GM21447 (cell line): ENCODE results near the gene SART1.
"Not testable (repeated sequence)": the region's sequence is repeated elsewhere in the genome, so short reads cannot be mapped to it uniquely, and the experiment has no call there.

ENCODE experiments used
- ATAC-seq: cut with Tn5 transposase; IDR thresholded peaks from one replicate; pipeline ENCODE4 v1.9.1; 2021; ENCODE audit not compliant: unreplicated experiment

The SART1 gene

GRCh38 chr11:66014804-66015453 lies 53.4 kb downstream of the SART1 start:
- no peak for ATAC-seq

DNA sequence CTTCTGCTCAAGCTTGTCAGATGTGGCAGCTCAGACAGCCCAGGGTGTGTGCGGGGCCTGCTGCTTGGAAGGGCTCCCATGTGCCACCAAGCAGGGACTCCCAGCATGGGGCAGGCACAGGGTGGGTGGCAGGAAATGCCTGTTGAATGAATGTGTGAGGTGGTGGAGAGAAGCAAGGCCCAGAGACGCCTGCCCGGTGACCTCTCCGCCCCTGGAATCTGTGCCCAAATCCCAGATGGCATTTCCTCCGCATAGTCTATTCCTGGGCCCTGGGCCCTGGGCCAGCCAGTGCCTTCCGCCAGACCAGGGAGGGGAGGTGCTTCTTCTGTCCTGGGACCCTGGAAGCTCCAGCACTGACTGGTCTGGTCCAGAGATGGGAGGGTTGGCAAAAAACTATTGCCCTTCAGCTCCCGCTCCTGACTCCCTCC lies 53.9 kb downstream of the SART1 start:
- ATAC-seq: no peak

DNA sequence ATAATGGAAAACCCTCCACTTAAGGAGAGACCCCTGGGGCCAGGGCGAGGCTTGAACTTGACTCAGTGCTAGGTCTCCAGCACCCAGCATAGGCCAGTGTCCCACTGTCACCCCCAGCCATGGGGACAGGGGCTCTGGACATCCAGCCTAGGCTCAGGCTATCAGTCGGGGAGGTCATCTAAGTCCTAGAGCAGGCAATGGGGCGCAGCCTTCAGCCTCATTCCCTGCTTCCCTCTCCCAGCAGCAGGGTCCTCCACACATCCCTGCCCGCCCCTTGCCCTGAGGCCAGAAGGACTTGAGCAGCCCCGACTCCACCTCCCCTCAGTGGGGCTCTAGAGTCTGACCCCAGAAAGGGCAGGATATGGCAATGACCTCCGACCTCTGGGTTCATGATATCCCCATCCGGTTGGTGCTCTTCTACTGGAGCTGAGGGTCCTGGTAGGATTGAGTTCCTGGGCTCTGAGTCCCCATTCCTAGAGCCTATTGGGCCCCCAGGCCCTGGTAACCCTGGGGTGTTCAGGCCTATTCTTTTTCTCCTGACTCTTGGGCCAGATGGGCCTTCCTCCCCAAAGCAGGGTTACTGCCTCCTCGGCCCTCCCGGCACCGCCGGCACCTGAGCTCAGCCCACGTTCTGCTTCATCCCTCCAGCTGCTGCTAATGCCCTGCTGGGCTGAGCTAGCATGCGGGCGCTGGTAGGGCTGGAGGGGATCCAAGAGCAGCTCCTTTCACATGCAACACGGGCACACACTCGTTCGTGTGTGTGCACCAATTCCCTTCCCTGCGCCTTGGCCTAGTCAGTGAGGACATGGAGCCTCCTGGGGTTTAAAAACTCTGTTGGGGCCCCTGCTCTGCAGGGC lies 54.6 kb downstream of the SART1 start:
- no peak for ATAC-seq

- ATAC-seq: no peak
Measured at GRCh38 chr11:66016793-66017177, 55.3 kb downstream of the SART1 start.

DNA sequence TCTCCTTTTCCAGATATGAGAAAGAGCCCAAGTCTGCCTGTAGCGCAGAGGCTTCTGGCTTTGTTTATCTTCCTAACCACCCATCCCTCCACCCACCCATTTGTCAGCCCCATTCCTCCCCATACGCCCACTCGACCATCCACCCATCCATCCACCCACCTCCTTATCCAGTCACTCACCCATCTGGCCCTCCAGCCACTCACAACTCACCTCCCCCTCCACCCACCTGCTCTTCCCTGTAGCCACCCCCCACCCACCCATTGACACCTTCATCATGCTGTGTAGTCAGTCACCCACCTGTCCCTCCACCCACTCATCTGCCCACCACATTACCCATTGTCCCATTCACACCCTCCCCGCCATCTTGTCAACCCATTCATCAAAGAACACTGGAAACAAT lies 55.8 kb downstream of the SART1 start:
- no peak for ATAC-seq

DNA sequence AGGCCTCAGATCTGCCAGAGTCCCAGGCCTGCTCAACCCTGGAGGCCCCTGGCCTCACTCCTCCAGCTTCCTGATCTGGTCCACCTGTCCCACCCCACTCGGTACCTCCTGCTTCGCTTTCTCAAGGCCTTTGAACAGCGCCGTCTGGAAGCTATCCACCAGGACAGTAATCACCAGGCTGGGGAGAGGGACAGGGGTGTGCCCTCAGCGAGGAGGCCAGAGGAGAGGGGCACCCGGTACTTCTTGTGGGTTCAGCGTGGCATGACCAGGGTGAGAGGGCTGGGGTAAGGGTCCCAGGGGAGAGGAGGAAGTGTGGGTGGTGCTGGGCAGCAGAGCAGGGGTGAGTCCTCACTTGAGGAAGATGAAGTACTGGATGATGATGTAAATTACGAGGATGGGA lies 58.7 kb downstream of the SART1 start:
- no peak for ATAC-seq

DNA sequence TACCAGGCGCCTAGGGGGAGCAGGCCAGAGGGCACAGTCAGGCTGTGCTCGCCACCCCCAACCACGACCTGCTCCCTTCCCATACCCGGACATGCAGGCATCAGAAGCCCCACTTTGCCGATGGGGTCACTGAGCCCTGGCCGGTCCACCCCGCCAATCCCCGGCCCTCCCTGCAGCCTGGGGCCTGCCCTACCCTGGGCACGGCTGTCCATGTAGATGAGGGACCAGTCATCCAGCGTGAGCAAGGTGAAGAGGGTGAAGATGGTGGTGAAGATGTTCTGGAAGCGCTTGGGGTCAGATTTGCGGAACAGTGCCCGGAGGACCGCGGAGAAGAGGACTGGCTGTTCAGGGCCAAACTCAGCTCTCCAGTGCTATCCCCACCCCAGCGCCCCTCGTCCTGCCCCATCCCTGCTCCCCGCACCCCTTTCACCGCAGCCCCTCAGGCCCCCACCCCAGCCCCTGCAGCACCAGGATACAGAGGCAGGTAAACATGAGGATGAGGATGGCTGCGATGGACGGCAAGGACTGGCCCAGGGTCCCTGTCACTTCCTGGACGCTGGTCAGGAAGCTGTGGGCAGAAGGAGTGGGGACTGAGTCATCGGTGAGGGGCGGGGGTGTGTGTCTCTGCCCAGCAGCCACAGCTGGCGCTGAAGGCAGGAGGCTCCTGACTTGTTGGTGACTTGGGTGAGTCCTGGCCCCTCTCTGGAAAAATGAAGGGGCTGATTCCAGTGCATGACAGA lies 59.3 kb downstream of the SART1 start:
- no peak for ATAC-seq

DNA sequence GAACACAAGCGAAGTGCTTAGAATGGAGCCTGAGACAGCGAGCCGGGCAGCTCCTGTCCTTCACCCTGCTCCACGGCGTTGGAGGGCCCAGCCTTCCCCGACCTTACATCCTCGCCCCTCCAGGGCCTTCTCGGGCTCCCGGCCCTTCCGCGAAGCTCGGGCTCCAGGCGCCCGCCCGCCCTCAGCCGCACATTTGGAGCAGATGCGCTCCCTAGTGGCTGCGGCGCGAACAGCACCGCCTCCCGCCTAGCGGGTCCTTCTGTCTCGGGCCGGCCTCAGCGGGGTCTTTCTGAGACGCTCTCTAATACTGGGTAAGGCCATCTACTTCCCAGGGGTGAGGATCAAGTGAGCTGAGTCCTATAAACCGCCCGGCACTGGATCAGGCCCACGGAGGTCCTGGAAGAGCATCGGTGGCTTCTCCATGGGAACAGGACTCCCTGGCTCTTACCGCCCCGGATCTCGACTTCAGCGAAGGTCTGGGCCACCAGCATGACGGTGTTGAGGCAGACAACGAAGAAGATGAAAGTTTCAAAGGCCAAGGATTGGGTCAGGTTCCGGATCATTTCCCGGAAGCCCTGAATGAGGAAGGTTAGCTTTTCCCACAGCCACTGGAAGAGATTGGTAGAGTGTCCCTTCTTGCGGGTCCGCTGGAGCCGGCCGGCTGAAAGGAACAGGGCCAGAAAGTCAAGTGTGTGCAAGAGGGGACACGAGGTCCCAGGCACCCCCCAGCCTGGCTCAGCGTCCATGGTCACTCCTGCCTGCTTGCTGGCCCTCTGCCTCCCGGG lies 61.1 kb downstream of the SART1 start:
- ATAC-seq: no peak

GRCh38 chr11:66023186-66023440 lies 61.6 kb downstream of the SART1 start:
- not testable (repeated sequence) for ATAC-seq

GRCh38 chr11:66026017-66026529 lies 64.5 kb downstream of the SART1 start, which contains the start of gene CATSPER1:
CATSPER1 (minus strand) TSS chr11:66026479; CDS start chr11:66026379, 100 bp downstream.
- no peak for ATAC-seq
